Measurements from ENCODE around the gene DRD4.

Gene DRD4

GRCh38 chr11:636511-637332 lies at the start of gene DRD4:
Gene DRD4 (plus strand): TSS chr11:637269. CDS start chr11:637305, 36 bp downstream.
- DNase-seq, result no peak

- DNase-seq, result no peak
Measured at GRCh38 chr11:587546-587945, 49.5 kb upstream of the DRD4 start.

GRCh38 chr11:587978-588380 lies 49.1 kb upstream of the DRD4 start:
- DNase-seq, result peak; percentile 44 to 78

- DNase-seq, result no peak
Measured at GRCh38 chr11:589798-590197, 47.3 kb upstream of the DRD4 start.

- no peak for DNase-seq
Measured at GRCh38 chr11:590997-591396, 46.1 kb upstream of the DRD4 start.

- no peak for DNase-seq
Measured at GRCh38 chr11:592501-592900, 44.6 kb upstream of the DRD4 start.

GRCh38 chr11:592918-593317 lies 44.2 kb upstream of the DRD4 start:
- DNase-seq, result no peak

GRCh38 chr11:593347-593746 lies 43.7 kb upstream of the DRD4 start:
- DNase-seq, result no peak

GRCh38 chr11:595400-595799 lies 41.7 kb upstream of the DRD4 start:
- no peak for DNase-seq

GRCh38 chr11:596374-596773 lies 40.7 kb upstream of the DRD4 start:
- DNase-seq, result no peak

- DNase-seq, result no peak
Measured at GRCh38 chr11:597166-597725, 39.8 kb upstream of the DRD4 start.

- no peak for DNase-seq
Measured at GRCh38 chr11:598005-598680, 38.9 kb upstream of the DRD4 start.

GRCh38 chr11:601573-602245 lies 35.4 kb upstream of the DRD4 start:
- no peak for DNase-seq

GRCh38 chr11:603154-603553 lies 33.9 kb upstream of the DRD4 start:
- no peak for DNase-seq

GRCh38 chr11:605286-606129 lies 31.6 kb upstream of the DRD4 start:
- DNase-seq, result no peak

- DNase-seq, result no peak
Measured at GRCh38 chr11:606245-606644, 30.8 kb upstream of the DRD4 start.

- DNase-seq, result no peak
Measured at GRCh38 chr11:607020-607780, 29.9 kb upstream of the DRD4 start.

GRCh38 chr11:607971-608659 lies 29.0 kb upstream of the DRD4 start:
- no peak for DNase-seq

- DNase-seq, result no peak
Measured at GRCh38 chr11:608791-609251, 28.2 kb upstream of the DRD4 start.

GRCh38 chr11:609341-609811 lies 27.7 kb upstream of the DRD4 start:
- DNase-seq, result no peak
